Stimulated activated memory B cell treated with anti-CD40 and anti-IgM and Interleukin-4, amounts not matched to agents 10 μg/mL and 1 μg/mL and 100 μg/mL, for 72 hours (primary cell): ENCODE results near the gene FNBP1L.

Source experiments
- ATAC-seq: fragments of 150-1000 bp; cut with Tn5 transposase; 2 replicates; pipeline ENCODE4 v1.10.0; 2021
- H3K27ac Mint-ChIP-seq: one replicate; pipeline ENCODE4 v1.8.0; 2022; ENCODE audit warnings: mild to moderate bottlenecking, mixed read lengths
- H3K27me3 Mint-ChIP-seq: one replicate; pipeline ENCODE4 v1.8.0; 2022; ENCODE audit warnings: mixed read lengths
- H3K36me3 Mint-ChIP-seq: one replicate; pipeline ENCODE4 v1.8.0; 2022; ENCODE audit warnings: mixed read lengths
- H3K4me1 Mint-ChIP-seq: one replicate; pipeline ENCODE4 v1.8.0; 2022; ENCODE audit warnings: mixed read lengths
- H3K4me3 Mint-ChIP-seq: one replicate; pipeline ENCODE4 v1.8.0; 2022; ENCODE audit warnings: mild to moderate bottlenecking, moderate library complexity, mixed read lengths
- H3K9me3 Mint-ChIP-seq: one replicate; pipeline ENCODE4 v1.8.0; 2022; ENCODE audit warnings: mixed read lengths

FNBP1L gene

GRCh38 chr1:93591676-93592550, 144.0 kb downstream of the FNBP1L start:
- Mint-ChIP-seq H3K4me1 (peaks cover 25% of the 10 kb centered on the region), H3K27ac (peak overlapping the region; percentile 80), H3K27me3 (no peaks in the 10 kb centered on the region), H3K36me3 (peaks cover 66% of the 10 kb centered on the region), H3K4me3 (peak overlapping the region; percentile 62), H3K9me3 (no peaks in the 10 kb centered on the region)
- peak; percentile 78 for ATAC-seq

DNA sequence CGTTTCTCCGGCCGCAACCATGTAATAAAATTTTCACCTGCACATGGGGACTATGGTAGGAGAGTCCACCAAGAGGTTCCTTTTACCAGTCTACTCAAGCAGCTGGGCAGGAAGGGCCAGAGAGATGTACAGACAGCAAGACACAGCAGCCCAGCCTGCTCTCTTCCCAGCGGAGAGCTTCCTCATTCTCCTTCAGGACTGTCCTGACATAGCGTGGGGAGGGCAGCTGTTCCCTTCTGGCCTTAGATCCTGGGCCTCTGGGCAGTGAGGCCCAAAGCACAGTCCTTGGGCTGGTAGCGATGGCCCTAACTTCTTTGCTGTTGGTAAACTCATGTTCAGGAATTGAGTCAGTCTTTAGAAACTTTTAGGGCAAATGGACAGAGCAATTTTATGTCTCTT, 144.6 kb downstream of the FNBP1L start:
- peak overlapping the region; percentile 80 for H3K27ac Mint-ChIP-seq
- H3K4me3 Mint-ChIP-seq, result no peak overlapping the region
- peaks cover 25% of the 10 kb centered on the region for H3K4me1 Mint-ChIP-seq
- H3K27me3 Mint-ChIP-seq, result no peaks in the 10 kb centered on the region
- no peak for ATAC-seq
- no peaks in the 10 kb centered on the region for H3K9me3 Mint-ChIP-seq
- H3K36me3 Mint-ChIP-seq, result peaks cover 64% of the 10 kb centered on the region

DNA sequence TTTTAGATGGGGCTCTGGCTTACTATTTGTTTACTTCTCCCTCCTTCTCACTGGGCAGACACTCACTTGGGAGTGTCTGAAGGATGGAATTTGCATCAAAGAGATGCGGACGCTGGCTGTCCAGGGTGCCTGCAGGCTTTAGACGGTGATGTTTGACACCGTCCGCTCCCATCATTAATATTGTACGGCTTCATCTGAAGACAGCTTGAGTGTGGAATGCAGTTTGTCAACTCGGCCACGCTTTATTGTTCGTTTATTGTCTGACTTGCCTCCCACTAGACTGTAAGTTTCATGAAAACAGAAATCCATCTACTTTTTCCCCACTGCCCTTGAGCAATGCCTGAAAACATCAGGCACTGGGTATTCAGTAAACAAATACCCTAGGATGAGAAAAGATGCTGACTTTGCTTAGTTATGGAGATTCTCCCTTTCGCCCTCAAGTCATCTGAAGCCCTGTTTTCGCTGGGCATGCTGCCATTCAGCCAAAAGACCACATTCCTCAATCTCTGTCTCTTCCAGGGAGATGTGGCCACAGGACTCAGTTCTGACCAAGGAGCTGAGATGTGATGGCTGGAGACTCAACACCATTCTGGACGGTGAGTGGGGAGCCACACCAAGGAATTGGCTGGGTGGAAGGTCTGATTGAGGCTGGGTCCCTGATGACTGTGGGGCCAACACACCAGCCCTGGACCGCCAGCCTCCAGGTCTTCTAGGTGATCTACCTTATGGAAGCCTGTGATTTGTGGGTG, 146.1 kb downstream of the FNBP1L start:
- H3K4me3 Mint-ChIP-seq, result no peak overlapping the region
- H3K27ac Mint-ChIP-seq, result peak overlapping the region; percentile 68
- H3K9me3 Mint-ChIP-seq, result no peaks in the 10 kb centered on the region
- H3K36me3 Mint-ChIP-seq, result peaks cover 60% of the 10 kb centered on the region
- no peak for ATAC-seq
- H3K27me3 Mint-ChIP-seq, result no peaks in the 10 kb centered on the region
- peaks cover 25% of the 10 kb centered on the region for H3K4me1 Mint-ChIP-seq

GRCh38 chr1:93594603-93594880, 146.6 kb downstream of the FNBP1L start:
- no peaks in the 10 kb centered on the region for H3K27me3 Mint-ChIP-seq
- H3K4me3 Mint-ChIP-seq, result no peak overlapping the region
- H3K27ac Mint-ChIP-seq, result peak overlapping the region; percentile 68
- peaks cover 25% of the 10 kb centered on the region for H3K4me1 Mint-ChIP-seq
- ATAC-seq, result no peak
- H3K9me3 Mint-ChIP-seq, result no peaks in the 10 kb centered on the region
- H3K36me3 Mint-ChIP-seq, result peaks cover 55% of the 10 kb centered on the region

DNA sequence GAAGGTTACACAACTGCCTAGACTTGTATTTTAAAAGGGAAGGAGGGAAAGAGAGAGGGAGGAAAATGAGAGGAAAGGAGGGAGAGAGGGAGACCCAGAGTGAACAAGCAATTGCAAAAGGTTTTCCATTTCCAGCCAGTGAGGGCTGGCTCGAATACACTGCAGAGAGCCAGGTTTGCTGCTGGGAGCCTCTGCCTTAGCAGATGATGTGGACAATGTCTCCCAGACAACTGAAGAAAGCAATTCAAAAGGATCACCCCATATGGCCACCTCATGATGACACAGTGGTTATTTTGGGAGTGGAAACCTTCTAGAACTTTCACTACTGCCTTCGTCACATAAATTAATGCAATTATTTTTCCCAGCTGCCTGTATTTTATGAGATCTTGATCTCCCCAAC, 147.3 kb downstream of the FNBP1L start:
- no peak for ATAC-seq
- Mint-ChIP-seq H3K4me1 (peaks cover 25% of the 10 kb centered on the region), H3K9me3 (no peaks in the 10 kb centered on the region), H3K36me3 (peaks cover 54% of the 10 kb centered on the region), H3K4me3 (no peak overlapping the region), H3K27ac (peak overlapping the region; percentile 68), H3K27me3 (no peaks in the 10 kb centered on the region)

- H3K4me1 Mint-ChIP-seq, result peaks cover 25% of the 10 kb centered on the region
- H3K4me3 Mint-ChIP-seq, result no peak overlapping the region
- no peaks in the 10 kb centered on the region for H3K9me3 Mint-ChIP-seq
- H3K27ac Mint-ChIP-seq, result peak overlapping the region; percentile 68
- peaks cover 50% of the 10 kb centered on the region for H3K36me3 Mint-ChIP-seq
- ATAC-seq, result no peak
- H3K27me3 Mint-ChIP-seq, result no peaks in the 10 kb centered on the region
These were observed 147.8 kb downstream of the FNBP1L start for GRCh38 chr1:93595743-93596142.

GRCh38 chr1:93596329-93597089, 148.6 kb downstream of the FNBP1L start:
- Mint-ChIP-seq H3K27ac (peak overlapping the region; percentile 67), H3K4me3 (no peak overlapping the region), H3K9me3 (no peaks in the 10 kb centered on the region), H3K4me1 (peaks cover 23% of the 10 kb centered on the region), H3K36me3 (peaks cover 50% of the 10 kb centered on the region), H3K27me3 (no peaks in the 10 kb centered on the region)
- ATAC-seq, result no peak

GRCh38 chr1:93597709-93598108, 149.8 kb downstream of the FNBP1L start:
- Mint-ChIP-seq H3K27me3 (no peaks in the 10 kb centered on the region), H3K27ac (peak overlapping the region; percentile 67), H3K4me3 (no peak overlapping the region), H3K4me1 (peaks cover 11% of the 10 kb centered on the region), H3K36me3 (peaks cover 52% of the 10 kb centered on the region), H3K9me3 (no peaks in the 10 kb centered on the region)
- ATAC-seq, result no peak

GRCh38 chr1:93598396-93598795, 150.5 kb downstream of the FNBP1L start:
- peak overlapping the region; percentile 67 for H3K27ac Mint-ChIP-seq
- H3K36me3 Mint-ChIP-seq, result peaks cover 51% of the 10 kb centered on the region
- no peak for ATAC-seq
- H3K27me3 Mint-ChIP-seq, result no peaks in the 10 kb centered on the region
- H3K4me1 Mint-ChIP-seq, result peaks cover 11% of the 10 kb centered on the region
- H3K9me3 Mint-ChIP-seq, result no peaks in the 10 kb centered on the region
- no peak overlapping the region for H3K4me3 Mint-ChIP-seq

DNA sequence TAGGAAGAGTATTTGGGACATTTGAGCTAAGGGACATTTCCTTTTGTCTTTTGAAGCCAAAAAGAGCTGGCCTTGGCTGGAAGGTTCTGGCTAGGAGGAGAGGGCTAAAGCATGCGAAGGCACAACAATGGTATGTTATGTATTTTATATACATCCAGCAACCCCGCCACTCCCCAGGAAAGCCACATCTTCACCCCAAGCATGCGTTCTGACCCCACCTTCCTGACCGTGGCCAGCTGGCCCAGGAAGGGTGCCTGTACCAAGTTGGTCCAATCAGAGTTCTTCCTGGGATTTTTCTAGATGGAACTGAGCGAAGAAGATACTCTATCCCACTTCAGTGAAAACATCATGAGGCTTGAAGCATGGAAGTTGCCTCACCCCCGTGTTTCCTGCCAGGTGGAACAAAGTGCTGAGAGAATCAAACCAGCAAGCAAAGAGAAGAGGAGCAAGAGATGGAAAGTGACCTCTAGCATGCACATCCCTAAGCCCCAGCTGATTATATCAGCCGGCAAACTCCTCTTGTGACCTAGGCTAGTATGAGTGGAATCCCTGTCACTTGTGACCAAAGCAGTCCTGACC, 151.0 kb downstream of the FNBP1L start:
- H3K36me3 Mint-ChIP-seq, result peaks cover 46% of the 10 kb centered on the region
- no peaks in the 10 kb centered on the region for H3K27me3 Mint-ChIP-seq
- peak overlapping the region; percentile 67 for H3K27ac Mint-ChIP-seq
- ATAC-seq, result no peak
- peaks cover 11% of the 10 kb centered on the region for H3K4me1 Mint-ChIP-seq
- H3K9me3 Mint-ChIP-seq, result no peaks in the 10 kb centered on the region
- H3K4me3 Mint-ChIP-seq, result no peak overlapping the region

DNA sequence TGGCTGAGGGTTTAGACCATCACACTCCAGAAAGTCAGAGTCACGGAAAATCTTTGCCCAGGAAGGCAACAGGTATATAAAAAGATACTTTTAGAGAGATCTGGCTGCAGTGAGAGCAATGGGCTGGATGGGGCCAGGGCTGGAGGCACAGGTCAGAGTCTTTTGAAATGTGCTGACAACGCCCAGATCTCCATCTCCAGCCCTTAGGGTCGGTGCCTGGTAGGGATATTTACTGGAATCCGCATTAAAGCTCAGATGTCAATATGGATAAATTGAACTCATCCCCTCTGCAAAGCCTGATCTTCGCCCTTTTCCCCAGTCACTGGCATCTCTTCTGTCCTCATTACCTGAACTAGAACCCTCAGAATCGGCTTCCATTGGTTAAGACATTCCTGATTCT, 151.6 kb downstream of the FNBP1L start:
- H3K36me3 Mint-ChIP-seq, result peaks cover 41% of the 10 kb centered on the region
- no peak for ATAC-seq
- H3K27me3 Mint-ChIP-seq, result no peaks in the 10 kb centered on the region
- no peaks in the 10 kb centered on the region for H3K9me3 Mint-ChIP-seq
- no peak overlapping the region for H3K27ac Mint-ChIP-seq
- no peak overlapping the region for H3K4me3 Mint-ChIP-seq
- peaks cover 10% of the 10 kb centered on the region for H3K4me1 Mint-ChIP-seq

- peaks cover 47% of the 10 kb centered on the region for H3K36me3 Mint-ChIP-seq
- no peaks in the 10 kb centered on the region for H3K9me3 Mint-ChIP-seq
- H3K4me3 Mint-ChIP-seq, result no peak overlapping the region
- no peaks in the 10 kb centered on the region for H3K27me3 Mint-ChIP-seq
- H3K27ac Mint-ChIP-seq, result peak overlapping the region; percentile 37
- H3K4me1 Mint-ChIP-seq, result peaks cover 10% of the 10 kb centered on the region
- ATAC-seq, result no peak
These were observed 152.7 kb downstream of the FNBP1L start for GRCh38 chr1:93600663-93601062.

- Mint-ChIP-seq H3K4me1 (peaks cover 20% of the 10 kb centered on the region), H3K36me3 (peaks cover 57% of the 10 kb centered on the region), H3K27me3 (no peaks in the 10 kb centered on the region), H3K9me3 (no peaks in the 10 kb centered on the region), H3K27ac (peak overlapping the region; percentile 37), H3K4me3 (no peak overlapping the region)
- no peak for ATAC-seq
These were observed 153.8 kb downstream of the FNBP1L start for GRCh38 chr1:93601686-93602085.

GRCh38 chr1:93602101-93602500, 154.2 kb downstream of the FNBP1L start:
- H3K4me3 Mint-ChIP-seq, result no peak overlapping the region
- H3K27me3 Mint-ChIP-seq, result no peaks in the 10 kb centered on the region
- H3K27ac Mint-ChIP-seq, result no peak overlapping the region
- ATAC-seq, result no peak
- H3K9me3 Mint-ChIP-seq, result no peaks in the 10 kb centered on the region
- peaks cover 24% of the 10 kb centered on the region for H3K4me1 Mint-ChIP-seq
- H3K36me3 Mint-ChIP-seq, result peaks cover 59% of the 10 kb centered on the region

GRCh38 chr1:93603106-93603505, 155.2 kb downstream of the FNBP1L start:
- no peaks in the 10 kb centered on the region for H3K27me3 Mint-ChIP-seq
- no peak for ATAC-seq
- peaks cover 50% of the 10 kb centered on the region for H3K36me3 Mint-ChIP-seq
- H3K4me3 Mint-ChIP-seq, result no peak overlapping the region
- no peaks in the 10 kb centered on the region for H3K9me3 Mint-ChIP-seq
- H3K4me1 Mint-ChIP-seq, result peaks cover 34% of the 10 kb centered on the region
- no peak overlapping the region for H3K27ac Mint-ChIP-seq
